Stomach (tissue), 9 donors: ENCODE measurements around the gene RIOX2. TPM values are rescaled to one million over a fixed set of nuclear protein-coding genes. Genes with fewer than 3 reads are reported as not detected.

ENCODE experiments used
- DNase-seq, 2 donors: peaks; one replicate each; pipeline versions ENCODE4 v3.0.0 to v3.0.0-alpha.2; 2013 to 2019
- H3K27ac ChIP-seq, 5 donors: fragments of 200-600 bp in 4 of 5; sonication (generic) in 4 of 5; one replicate each; pipeline ENCODE4 v1.5.1; 2013 to 2019; ENCODE audit warnings: mild to moderate bottlenecking in 1 of 5, moderate library complexity in 1 of 5
- H3K27me3 ChIP-seq, 3 donors: fragments of 200-600 bp; sonication (generic); one replicate each; pipeline ENCODE4 v1.5.1; 2017 to 2019; ENCODE audit warnings: mixed run types in 1 of 3
- H3K36me3 ChIP-seq, 4 donors: fragments of 200-600 bp; sonication (generic); 1 replicate in 3 of 4; 2 replicates in 1 of 4; pipeline ENCODE4 v1.5.1; 2016 to 2019
- H3K4me1 ChIP-seq, 4 donors: fragments of 200-600 bp; sonication (generic); one replicate each; pipeline ENCODE4 v1.5.1; 2016 to 2019
- H3K4me3 ChIP-seq, 4 donors: fragments of 200-600 bp; sonication (generic) in 3 of 4; one replicate each; pipeline ENCODE4 v1.5.1; 2016 to 2019; ENCODE audit warnings: mild to moderate bottlenecking in 1 of 4
- H3K9me3 ChIP-seq, 4 donors: fragments of 200-600 bp; sonication (generic); one replicate each; pipeline ENCODE4 v1.5.1; 2016 to 2019
- EP300 ChIP-seq: sonication (generic); formaldehyde crosslinking; IDR thresholded peaks from one replicate; pipeline ENCODE4 v1.6.1; 2017; ENCODE audit warnings: antibody characterized with exemption
- POLR2A ChIP-seq, 4 donors: fragments of 450-650 bp; IDR thresholded peaks; one replicate each; pipeline ENCODE4 v1.6.1; 2016; ENCODE audit warnings: antibody characterized with exemption in 4 of 4, control low read depth in 2 of 4, mild to moderate bottlenecking in 1 of 4, moderate library complexity in 1 of 4
- POLR2AphosphoS5 ChIP-seq, 3 donors: sonication (generic); formaldehyde crosslinking; IDR thresholded peaks; one replicate each; pipeline ENCODE4 v1.6.1; 2016; ENCODE audit warnings: antibody characterized with exemption in 3 of 3
- WGBS, 5 donors: extraction: QIAGEN DNeasy Blood & Tissue Kit in 3 of 5; methylation state at CpG; one replicate each; pipeline versions ENCODE4 v1.1.5 to v1.1.7; 2013 to 2018; 5-methylcytosine and 5-hydroxymethylcytosine counted together
- intact Hi-C: fragments of 100-400 bp; cut with DNase I; formaldehyde crosslinking; loops from one replicate; pipeline ENCODE4 v1.15.1; 2023; ENCODE audit warnings: low total_unique reads
- polyA plus RNA-seq, 3 donors: library from polyadenylated mRNA; stranded (reverse); fragments of 200-250 nt; gene quantifications; one replicate each; pipeline ENCODE4 v1.2.3, GENCODE V29; 2013
- total RNA-seq, 5 donors: library from RNA; depleted of rRNA; stranded (reverse); fragments of >200 nt; gene quantifications; one replicate each; pipeline versions ENCODE4 v1.1.0 to v1.2.3, GENCODE V29; 2014 to 2016
- TF ChIP-seq, protein P1 (sequence below), 7 experiments: fragments of 450-650 bp in 4 of 7; fragments of 200-600 bp in 3 of 7; sonication (generic) in 3 of 7; IDR thresholded peaks; one replicate each; pipeline ENCODE4 v1.5.1; 2016 to 2019; ENCODE audit warnings: antibody characterized with exemption in 7 of 7, control low read depth in 2 of 7, mild to moderate bottlenecking in 1 of 7
- donor health status: healthy with polysubstance abuse.
- donor health status: Bipolar disorder and iron deficiency.
- donor health status: healthy.

The RIOX2 gene
- total and polyA plus RNA-seq, 8 donors = 0.58 to 28.1 (median 17.0) TPM

DNA sequence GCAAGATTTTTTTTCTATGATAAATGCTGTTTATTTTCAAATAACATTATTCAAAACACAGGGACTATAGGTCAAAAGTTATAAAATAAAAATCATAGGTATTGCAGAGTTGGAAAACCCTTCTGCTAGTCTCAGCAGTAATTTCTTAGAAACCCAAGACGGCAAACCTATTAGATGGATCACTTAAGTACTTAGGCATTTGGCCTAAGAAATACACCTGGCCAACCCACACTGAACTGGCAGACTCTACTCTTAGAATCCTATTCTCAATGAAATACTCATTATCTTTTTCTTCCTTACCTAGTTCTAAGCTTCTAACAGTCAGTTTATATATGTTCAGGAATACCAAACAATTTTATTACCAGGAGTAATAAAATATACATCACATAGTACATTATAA lies 30.5 kb upstream of the RIOX2 start:
- Histone ChIP-seq H3K4me1 (no peaks in the 10 kb centered on the region), H3K36me3 (no peaks in the 10 kb centered on the region), H3K27me3 (no peaks in the 10 kb centered on the region), H3K27ac (no peak overlapping the region), H3K4me3 (no peak overlapping the region), H3K9me3 (no peaks in the 10 kb centered on the region)
- no peak for TF ChIP-seq POLR2A (IDR thresholded peaks at IDR 0.05)
- TF ChIP-seq, protein P1, sequence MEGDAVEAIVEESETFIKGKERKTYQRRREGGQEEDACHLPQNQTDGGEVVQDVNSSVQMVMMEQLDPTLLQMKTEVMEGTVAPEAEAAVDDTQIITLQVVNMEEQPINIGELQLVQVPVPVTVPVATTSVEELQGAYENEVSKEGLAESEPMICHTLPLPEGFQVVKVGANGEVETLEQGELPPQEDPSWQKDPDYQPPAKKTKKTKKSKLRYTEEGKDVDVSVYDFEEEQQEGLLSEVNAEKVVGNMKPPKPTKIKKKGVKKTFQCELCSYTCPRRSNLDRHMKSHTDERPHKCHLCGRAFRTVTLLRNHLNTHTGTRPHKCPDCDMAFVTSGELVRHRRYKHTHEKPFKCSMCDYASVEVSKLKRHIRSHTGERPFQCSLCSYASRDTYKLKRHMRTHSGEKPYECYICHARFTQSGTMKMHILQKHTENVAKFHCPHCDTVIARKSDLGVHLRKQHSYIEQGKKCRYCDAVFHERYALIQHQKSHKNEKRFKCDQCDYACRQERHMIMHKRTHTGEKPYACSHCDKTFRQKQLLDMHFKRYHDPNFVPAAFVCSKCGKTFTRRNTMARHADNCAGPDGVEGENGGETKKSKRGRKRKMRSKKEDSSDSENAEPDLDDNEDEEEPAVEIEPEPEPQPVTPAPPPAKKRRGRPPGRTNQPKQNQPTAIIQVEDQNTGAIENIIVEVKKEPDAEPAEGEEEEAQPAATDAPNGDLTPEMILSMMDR (IDR thresholded peaks at IDR 0.05) = no peak
- TF ChIP-seq POLR2AphosphoS5 (IDR thresholded peaks at IDR 0.05) = no peak
- no peak for TF ChIP-seq EP300
- no peak for DNase-seq
- WGBS, 5 donors = 90 to 97% (median 92%) methylated on average over 1 of the region's 1 CpG
- intact Hi-C loops = no loop called here

DNA sequence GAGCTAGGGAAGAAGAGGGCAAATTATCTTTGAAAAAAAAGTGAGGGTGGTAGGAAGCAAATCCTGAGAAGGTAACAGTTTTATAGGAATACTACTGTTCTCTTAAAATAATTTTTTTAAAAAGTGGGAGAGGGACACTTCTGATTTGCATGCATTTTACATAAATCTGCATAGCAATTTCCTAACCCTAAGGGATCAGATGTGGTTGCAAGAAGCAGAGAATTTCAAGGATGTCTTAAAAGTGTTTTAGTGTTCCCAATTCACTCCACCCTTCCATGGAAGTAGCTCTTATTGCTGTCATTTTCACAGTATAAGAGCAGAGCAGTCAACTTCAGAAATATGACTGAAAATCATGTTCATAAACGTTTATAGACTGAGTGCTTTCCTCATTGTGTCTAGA lies 27.8 kb upstream of the RIOX2 start:
- H3K27me3 ChIP-seq = no peaks in the 10 kb centered on the region
- no peaks in the 10 kb centered on the region for H3K4me1 ChIP-seq
- 21 to 39% (median 33%) methylated on average over 1 of the region's 1 CpG for WGBS, 5 donors
- H3K9me3 ChIP-seq = no peaks in the 10 kb centered on the region
- intact Hi-C loops = no loop called here
- no peaks in the 10 kb centered on the region for H3K36me3 ChIP-seq
- no peak overlapping the region for H3K27ac ChIP-seq
- no peak for DNase-seq
- no peak for TF ChIP-seq EP300
- TF ChIP-seq POLR2AphosphoS5 (IDR thresholded peaks at IDR 0.05) = no peak
- TF ChIP-seq POLR2A (IDR thresholded peaks at IDR 0.05) = no peak
- TF ChIP-seq, protein P1 (IDR thresholded peaks at IDR 0.05) = no peak
- H3K4me3 ChIP-seq = no peak overlapping the region

DNA sequence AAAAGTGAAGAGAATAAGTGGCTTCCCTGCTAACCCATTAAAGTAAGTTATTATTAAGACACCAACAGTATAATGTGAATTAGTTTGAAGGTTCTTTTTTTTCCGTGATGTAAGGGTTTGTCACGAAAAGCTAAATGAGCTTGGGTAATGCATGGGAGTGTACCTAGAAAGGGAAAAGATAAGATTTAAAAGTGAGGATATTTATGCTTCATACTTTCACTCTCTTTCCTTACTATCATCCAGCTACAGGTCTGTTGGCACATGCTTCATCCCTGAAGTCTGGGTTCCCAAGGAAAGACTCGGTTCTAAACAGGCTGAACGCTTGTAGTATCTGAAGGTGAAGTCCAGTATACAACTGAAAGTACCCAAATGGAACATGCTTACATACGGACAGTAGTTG lies 26.9 kb upstream of the RIOX2 start:
- no peak for DNase-seq
- Histone ChIP-seq H3K4me3 (no peak overlapping the region), H3K36me3 (no peaks in the 10 kb centered on the region), H3K27ac (no peak overlapping the region), H3K4me1 (peaks cover 0 to 6% (median 0%) of the 10 kb centered on the region in 4 donors), H3K27me3 (no peaks in the 10 kb centered on the region), H3K9me3 (no peaks in the 10 kb centered on the region)
- no peak for TF ChIP-seq POLR2A (IDR thresholded peaks at IDR 0.05)
- TF ChIP-seq, protein P1 (IDR thresholded peaks at IDR 0.05) = no peak
- no peak for TF ChIP-seq POLR2AphosphoS5 (IDR thresholded peaks at IDR 0.05)
- 88 to 96% (median 90%) methylated on average over 5 of the region's 5 CpGs for WGBS, 5 donors
- intact Hi-C loops = no loop called here

DNA sequence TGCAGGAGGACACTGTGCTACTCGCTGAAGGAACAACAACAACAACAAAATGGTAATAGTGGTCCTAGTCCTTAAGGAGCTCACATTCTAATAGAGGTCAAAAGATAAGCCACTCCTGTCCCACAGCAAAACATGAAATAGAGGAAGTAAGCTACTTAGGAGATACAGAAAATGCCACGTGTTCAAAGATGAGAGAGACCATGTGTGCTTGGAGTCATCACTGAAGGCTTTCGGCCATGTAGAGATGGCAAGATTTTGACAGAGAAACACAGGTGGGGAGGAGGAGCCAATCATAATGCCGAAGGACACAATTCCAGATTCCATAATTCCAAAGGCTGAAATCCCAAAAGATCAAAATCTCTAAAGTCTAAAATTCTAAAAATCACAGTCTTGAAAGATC lies 24.8 kb upstream of the RIOX2 start:
- WGBS, 5 donors = 85 to 93% (median 88%) methylated on average over 4 of the region's 4 CpGs
- no peaks in the 10 kb centered on the region for H3K9me3 ChIP-seq
- intact Hi-C loops = no loop called here

More for the DNA sequence above, 24.8 kb upstream of the RIOX2 start:
- no peak for DNase-seq
- H3K4me3 ChIP-seq = no peak overlapping the region
- H3K36me3 ChIP-seq = no peaks in the 10 kb centered on the region
- no peak for TF ChIP-seq POLR2AphosphoS5 (IDR thresholded peaks at IDR 0.05)
- no peak for TF ChIP-seq EP300
- no peak for TF ChIP-seq POLR2A (IDR thresholded peaks at IDR 0.05)
- TF ChIP-seq, protein P1 (IDR thresholded peaks at IDR 0.05) = no peak
- no peaks in the 10 kb centered on the region for H3K27me3 ChIP-seq
- H3K4me1 ChIP-seq = peaks cover 0 to 6% (median 0%) of the 10 kb centered on the region in 4 donors
- no peak overlapping the region for H3K27ac ChIP-seq
